Measurements from ENCODE around the gene HPSE2.
"Not testable (repeated sequence)": the region's sequence is repeated elsewhere in the genome, so short reads cannot be mapped to it uniquely, and the experiment has no call there.

HPSE2 gene

GRCh38 chr10:98921316-98921715 is 314.3 kb downstream of the HPSE2 start:
- DNase-seq (ENCODE audit: low read depth in 3 of 3, low spot score in 1 of 3) = no peak

GRCh38 chr10:98920807-98921206 is 314.8 kb downstream of the HPSE2 start:
- DNase-seq (ENCODE audit: low read depth in 3 of 3, low spot score in 1 of 3) = no peak

GRCh38 chr10:98920360-98920759 is 315.3 kb downstream of the HPSE2 start:
- DNase-seq (ENCODE audit: low read depth in 3 of 3, low spot score in 1 of 3) = no peak

GRCh38 chr10:98919899-98920298 is 315.8 kb downstream of the HPSE2 start:
- DNase-seq (ENCODE audit: low read depth in 3 of 3, low spot score in 1 of 3) = no peak

GRCh38 chr10:98917828-98918227 is 317.8 kb downstream of the HPSE2 start:
- DNase-seq (ENCODE audit: low read depth in 3 of 3, low spot score in 1 of 3) = no peak

GRCh38 chr10:98916526-98917125 is 319.0 kb downstream of the HPSE2 start:
- DNase-seq (ENCODE audit: low read depth in 3 of 3, low spot score in 1 of 3) = no peak

GRCh38 chr10:98915911-98916310 is 319.7 kb downstream of the HPSE2 start:
- DNase-seq (ENCODE audit: low read depth in 3 of 3, low spot score in 1 of 3) = no peak

GRCh38 chr10:98910546-98910945 is 325.1 kb downstream of the HPSE2 start:
- DNase-seq (ENCODE audit: low read depth in 3 of 3, low spot score in 1 of 3) = no peak

- no peak for DNase-seq (ENCODE audit: low read depth in 3 of 3, low spot score in 1 of 3)
Observed at GRCh38 chr10:98910048-98910447, 325.6 kb downstream of the HPSE2 start.

- no peak for DNase-seq (ENCODE audit: low read depth in 3 of 3, low spot score in 1 of 3)
Observed at GRCh38 chr10:98908868-98909267, 326.8 kb downstream of the HPSE2 start.

GRCh38 chr10:98908247-98908646 is 327.4 kb downstream of the HPSE2 start:
- not testable (repeated sequence) for DNase-seq (ENCODE audit: low read depth in 3 of 3, low spot score in 1 of 3)

GRCh38 chr10:98901441-98902110 is 334.1 kb downstream of the HPSE2 start:
- DNase-seq (ENCODE audit: low read depth in 3 of 3, low spot score in 1 of 3) = no peak

- no peak for DNase-seq (ENCODE audit: low read depth in 3 of 3, low spot score in 1 of 3)
Observed at GRCh38 chr10:98899018-98899417, 336.6 kb downstream of the HPSE2 start.

GRCh38 chr10:98892523-98892922 is 343.1 kb downstream of the HPSE2 start:
- no peak for DNase-seq (ENCODE audit: low read depth in 3 of 3, low spot score in 1 of 3)

- no peak for DNase-seq (ENCODE audit: low read depth in 3 of 3, low spot score in 1 of 3)
Observed at GRCh38 chr10:98886686-98887085, 349.0 kb downstream of the HPSE2 start.

GRCh38 chr10:98885378-98885777 is 350.3 kb downstream of the HPSE2 start:
- DNase-seq (ENCODE audit: low read depth in 3 of 3, low spot score in 1 of 3) = no peak

- no peak for DNase-seq (ENCODE audit: low read depth in 3 of 3, low spot score in 1 of 3)
Observed at GRCh38 chr10:98881789-98882188, 353.9 kb downstream of the HPSE2 start.

GRCh38 chr10:98880971-98881370 is 354.7 kb downstream of the HPSE2 start:
- DNase-seq (ENCODE audit: low read depth in 3 of 3, low spot score in 1 of 3) = no peak

GRCh38 chr10:98878921-98879320 is 356.7 kb downstream of the HPSE2 start:
- DNase-seq (ENCODE audit: low read depth in 3 of 3, low spot score in 1 of 3) = no peak

GRCh38 chr10:98878418-98878817 is 357.2 kb downstream of the HPSE2 start:
- no peak for DNase-seq (ENCODE audit: low read depth in 3 of 3, low spot score in 1 of 3)

- no peak for DNase-seq (ENCODE audit: low read depth in 3 of 3, low spot score in 1 of 3)
Observed at GRCh38 chr10:98861962-98862361, 373.7 kb downstream of the HPSE2 start.

GRCh38 chr10:98858525-98858924 is 377.1 kb downstream of the HPSE2 start:
- DNase-seq (ENCODE audit: low read depth in 3 of 3, low spot score in 1 of 3) = no peak
